ENCODE results near the gene MANSC4. TPM values are rescaled to one million over a fixed set of nuclear protein-coding genes. Genes with fewer than 3 reads are reported as not detected.

Gene MANSC4
- total RNA-seq, 1 donor from 2014 or later = not detected

GRCh38 chr12:27822076-27822712, 42.2 kb upstream of the MANSC4 start:
- Histone ChIP-seq H3K4me3 (ENCODE audit: low read depth, low read length) (no peak overlapping the region), H3K27me3 (ENCODE audit: control insufficient read depth, insufficient read depth, low read length) (no peaks in the 10 kb centered on the region), H3K36me3 (ENCODE audit: control insufficient read depth, insufficient read depth, low read length) (no peaks in the 10 kb centered on the region)
- TF ChIP-seq CTCF (IDR thresholded peaks at IDR 0.05; ENCODE audit: insufficient read depth, low read length, poor library complexity, severe bottlenecking) = no peak
- peak; percentile 69 for DNase-seq (ENCODE audit: low read depth)

GRCh38 chr12:27821259-27821973, 41.4 kb upstream of the MANSC4 start:
- H3K36me3 ChIP-seq (ENCODE audit: control insufficient read depth, insufficient read depth, low read length) = no peaks in the 10 kb centered on the region
- TF ChIP-seq CTCF (IDR thresholded peaks at IDR 0.05; ENCODE audit: insufficient read depth, low read length, poor library complexity, severe bottlenecking) = peak; percentile 73
- no peak overlapping the region for H3K4me3 ChIP-seq (ENCODE audit: low read depth, low read length)
- DNase-seq (ENCODE audit: low read depth) = no peak
- H3K27me3 ChIP-seq (ENCODE audit: control insufficient read depth, insufficient read depth, low read length) = no peaks in the 10 kb centered on the region

DNA sequence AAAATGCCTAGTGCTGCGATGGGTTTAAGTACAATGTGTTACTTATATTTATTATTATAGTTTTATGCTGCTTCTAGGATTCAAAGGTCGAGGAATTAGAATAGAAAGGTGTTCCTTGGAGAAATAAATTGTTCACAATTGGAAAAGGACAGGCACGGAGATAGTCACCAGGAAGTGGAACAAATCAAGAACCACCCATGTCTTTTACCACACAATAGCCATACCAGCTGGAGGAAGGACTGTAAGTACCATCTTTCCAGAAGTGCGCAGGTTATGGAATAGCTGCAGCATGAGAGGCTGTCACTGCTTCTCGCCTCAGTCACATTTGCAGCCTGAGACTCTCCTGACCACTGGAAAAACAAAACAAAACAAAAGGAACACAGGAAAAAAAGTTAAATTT, 40.5 kb upstream of the MANSC4 start:
- TF ChIP-seq CTCF (IDR thresholded peaks at IDR 0.05; ENCODE audit: insufficient read depth, low read length, poor library complexity, severe bottlenecking) = no peak
- DNase-seq (ENCODE audit: low read depth) = no peak
- H3K36me3 ChIP-seq (ENCODE audit: control insufficient read depth, insufficient read depth, low read length) = no peaks in the 10 kb centered on the region

GRCh38 chr12:27818401-27818918, 38.4 kb upstream of the MANSC4 start:
- no peak for TF ChIP-seq CTCF (IDR thresholded peaks at IDR 0.05; ENCODE audit: insufficient read depth, low read length, poor library complexity, severe bottlenecking)

More for the DNA sequence above, 40.5 kb upstream of the MANSC4 start:
- no peaks in the 10 kb centered on the region for H3K27me3 ChIP-seq (ENCODE audit: control insufficient read depth, insufficient read depth, low read length)
- H3K4me3 ChIP-seq (ENCODE audit: low read depth, low read length) = no peak overlapping the region

DNA sequence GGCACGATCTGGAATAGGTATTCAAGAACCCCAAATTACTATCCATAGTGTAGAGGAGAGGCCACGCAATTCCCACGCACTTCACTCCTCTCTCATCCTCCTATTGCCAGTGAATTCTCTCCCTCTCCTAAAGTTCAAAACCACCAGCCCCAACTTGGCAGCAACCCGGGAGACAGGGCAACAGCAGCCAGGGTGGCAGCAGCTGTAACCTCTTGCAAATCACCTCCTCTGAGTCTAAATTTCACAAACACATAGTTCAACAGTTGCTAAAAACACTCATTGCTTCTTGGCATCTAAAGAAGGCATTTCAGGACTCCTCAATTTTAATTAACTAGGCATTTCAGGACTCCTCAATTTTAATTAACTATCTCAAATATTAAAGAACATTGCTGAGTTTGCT, 37.7 kb upstream of the MANSC4 start:
- Histone ChIP-seq H3K36me3 (ENCODE audit: control insufficient read depth, insufficient read depth, low read length) (no peaks in the 10 kb centered on the region), H3K4me3 (ENCODE audit: low read depth, low read length) (no peak overlapping the region), H3K27me3 (ENCODE audit: control insufficient read depth, insufficient read depth, low read length) (no peaks in the 10 kb centered on the region)
- no peak for DNase-seq (ENCODE audit: low read depth)
- no peak for TF ChIP-seq CTCF (IDR thresholded peaks at IDR 0.05; ENCODE audit: insufficient read depth, low read length, poor library complexity, severe bottlenecking)

More at GRCh38 chr12:27818401-27818918, 38.4 kb upstream of the MANSC4 start:
- Histone ChIP-seq H3K27me3 (ENCODE audit: control insufficient read depth, insufficient read depth, low read length) (no peaks in the 10 kb centered on the region), H3K36me3 (ENCODE audit: control insufficient read depth, insufficient read depth, low read length) (no peaks in the 10 kb centered on the region), H3K4me3 (ENCODE audit: low read depth, low read length) (no peak overlapping the region)
- DNase-seq (ENCODE audit: low read depth) = no peak

Measured in kidney epithelial cell (primary cell).